ENCODE measurements around the gene MTG2. TPM values are rescaled to one million over a fixed set of nuclear protein-coding genes. Genes with fewer than 3 reads are reported as not detected.

The MTG2 gene
- total RNA-seq, 1 donor from 2014 or later, result 17.6 TPM

DNA sequence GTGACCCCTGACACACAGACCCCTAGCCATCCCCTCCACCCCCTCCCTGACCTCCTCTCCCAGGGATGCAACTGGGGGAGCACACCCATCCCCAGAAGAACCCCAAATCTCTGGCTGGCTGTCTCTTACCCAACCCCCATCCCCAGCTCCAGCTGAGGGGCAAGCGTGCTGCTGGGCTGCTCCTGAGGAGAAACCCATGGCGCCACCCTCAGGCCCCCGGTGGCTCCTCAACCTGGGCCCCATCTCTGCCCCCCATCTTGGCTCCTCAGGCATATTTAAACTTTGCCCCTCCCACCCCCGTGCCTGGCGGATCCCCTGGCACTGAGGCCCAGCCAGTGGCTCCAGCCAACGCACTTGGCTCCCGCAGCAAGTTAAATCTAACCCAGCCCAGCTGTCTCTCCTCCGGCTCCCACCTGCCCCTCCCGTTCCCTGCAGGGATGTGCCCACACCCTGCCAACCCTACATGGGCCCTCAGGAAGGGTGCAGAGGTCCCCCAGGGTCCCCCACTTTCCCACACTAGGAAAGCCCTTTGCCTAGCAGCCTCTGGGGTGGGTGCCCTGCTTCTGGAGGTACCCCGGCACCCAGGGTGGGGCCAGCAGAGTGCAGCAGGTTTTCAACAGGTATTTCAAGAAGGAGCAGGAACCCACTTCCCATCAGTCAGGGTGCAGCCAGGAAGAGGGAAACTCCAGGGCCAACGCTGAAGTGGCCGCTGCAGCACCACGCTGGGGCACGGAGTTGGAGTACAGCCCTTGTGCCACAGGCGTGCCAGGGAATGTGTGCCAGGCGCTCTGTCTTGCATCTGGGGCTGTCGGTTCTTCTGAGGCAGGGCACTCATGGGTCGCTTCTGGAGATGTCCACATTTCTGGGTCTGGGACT is 50.2 kb downstream of the MTG2 start:
- no peak for DNase-seq (ENCODE audit: low read depth, low spot score)

GRCh38 chr20:62233684-62234083 is 50.9 kb downstream of the MTG2 start:
- DNase-seq (ENCODE audit: low read depth, low spot score), result no peak

DNA sequence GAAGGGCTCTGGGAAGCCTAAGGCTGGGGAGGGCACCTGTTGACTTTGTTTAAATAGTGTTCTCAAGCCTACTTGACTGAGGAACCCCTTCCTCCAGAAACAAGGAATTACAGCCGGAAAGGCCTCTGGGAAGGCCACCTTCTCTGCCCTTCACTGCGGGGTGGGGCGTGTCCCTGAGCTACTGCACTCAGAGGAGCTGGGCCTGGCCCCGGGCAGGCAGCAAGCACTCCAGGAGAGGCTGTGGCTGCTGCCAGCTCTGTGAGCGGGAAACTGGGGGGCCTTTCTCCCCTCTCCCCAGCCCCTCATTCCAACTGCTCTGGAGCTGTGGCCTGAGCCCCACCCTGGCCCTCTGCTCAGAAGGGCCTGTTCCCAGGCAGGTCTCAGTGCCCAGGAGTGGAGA is 51.5 kb downstream of the MTG2 start:
- no peak for DNase-seq (ENCODE audit: low read depth, low spot score)

DNA sequence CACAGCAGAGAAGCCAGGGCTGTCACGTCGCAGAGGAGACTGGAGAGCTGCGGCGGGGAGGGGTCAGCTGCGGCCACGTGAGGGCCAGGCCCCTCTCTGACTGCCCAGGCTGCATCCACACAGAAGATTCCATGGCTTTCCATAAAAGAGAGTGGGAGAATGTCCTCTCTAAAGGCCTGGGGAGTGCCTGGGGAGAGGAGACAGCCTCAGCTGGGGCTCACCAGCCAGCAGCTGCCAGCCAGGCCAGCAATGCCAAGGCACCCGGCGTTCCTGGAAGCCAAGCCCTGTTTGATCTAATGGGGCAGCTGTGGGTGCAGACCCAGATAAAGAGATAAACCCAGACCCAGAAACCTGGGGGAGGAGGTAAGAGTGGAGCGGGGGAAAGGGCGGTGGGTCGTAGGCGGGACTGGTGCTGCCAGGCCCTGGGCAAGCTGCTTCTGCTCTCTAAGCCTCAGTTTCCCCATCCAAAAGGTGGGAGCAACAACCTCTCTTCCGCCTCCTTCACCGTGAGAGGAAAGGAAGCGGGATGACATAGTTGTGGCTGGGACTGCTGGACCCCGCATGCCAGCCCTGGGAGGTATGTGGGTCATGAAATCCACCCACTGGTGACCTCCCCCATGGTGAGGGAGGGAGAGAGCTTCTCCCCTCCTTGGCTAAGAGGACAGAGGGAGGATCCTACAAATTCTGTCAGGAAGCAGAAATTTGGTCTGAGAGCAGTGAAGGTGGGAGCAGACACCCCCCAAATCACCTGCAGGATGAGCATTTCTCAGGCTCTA is 52.4 kb downstream of the MTG2 start:
- DNase-seq (ENCODE audit: low read depth, low spot score), result no peak

DNA sequence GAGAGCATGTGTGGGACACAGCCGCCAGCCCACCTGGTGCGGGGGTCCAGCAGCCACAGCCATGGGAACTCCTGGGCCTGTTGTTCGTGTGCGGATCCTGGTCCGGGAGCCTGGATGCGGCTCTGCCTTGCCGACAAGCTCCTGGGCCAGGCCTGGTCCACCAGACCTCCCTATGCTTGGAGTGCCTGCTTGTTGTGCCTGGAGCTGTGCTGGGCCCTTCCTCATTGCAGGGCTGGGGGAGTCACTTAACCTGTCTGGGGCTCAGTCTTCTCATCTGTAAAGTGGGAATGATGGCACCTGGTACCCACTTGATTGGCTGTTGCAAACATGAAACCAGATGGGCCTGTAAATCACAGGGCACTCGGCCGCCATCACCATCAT is 52.9 kb downstream of the MTG2 start:
- DNase-seq (ENCODE audit: low read depth, low spot score), result no peak

- no peak for DNase-seq (ENCODE audit: low read depth, low spot score)
Measured at GRCh38 chr20:62236200-62236599, 53.4 kb downstream of the MTG2 start.

- DNase-seq (ENCODE audit: low read depth, low spot score), result no peak
Measured at GRCh38 chr20:62236766-62237513, 54.1 kb downstream of the MTG2 start.

GRCh38 chr20:62237514-62237800 is 54.6 kb downstream of the MTG2 start:
- no peak for DNase-seq (ENCODE audit: low read depth, low spot score)

- peak; percentile 85 for DNase-seq (ENCODE audit: low read depth, low spot score)
Measured at GRCh38 chr20:62237801-62238568, 55.2 kb downstream of the MTG2 start, which contains the start of gene OSBPL2. Gene OSBPL2 (plus strand): TSS chr20:62238521. CDS start chr20:62256185, 17,664 bp downstream.

DNA sequence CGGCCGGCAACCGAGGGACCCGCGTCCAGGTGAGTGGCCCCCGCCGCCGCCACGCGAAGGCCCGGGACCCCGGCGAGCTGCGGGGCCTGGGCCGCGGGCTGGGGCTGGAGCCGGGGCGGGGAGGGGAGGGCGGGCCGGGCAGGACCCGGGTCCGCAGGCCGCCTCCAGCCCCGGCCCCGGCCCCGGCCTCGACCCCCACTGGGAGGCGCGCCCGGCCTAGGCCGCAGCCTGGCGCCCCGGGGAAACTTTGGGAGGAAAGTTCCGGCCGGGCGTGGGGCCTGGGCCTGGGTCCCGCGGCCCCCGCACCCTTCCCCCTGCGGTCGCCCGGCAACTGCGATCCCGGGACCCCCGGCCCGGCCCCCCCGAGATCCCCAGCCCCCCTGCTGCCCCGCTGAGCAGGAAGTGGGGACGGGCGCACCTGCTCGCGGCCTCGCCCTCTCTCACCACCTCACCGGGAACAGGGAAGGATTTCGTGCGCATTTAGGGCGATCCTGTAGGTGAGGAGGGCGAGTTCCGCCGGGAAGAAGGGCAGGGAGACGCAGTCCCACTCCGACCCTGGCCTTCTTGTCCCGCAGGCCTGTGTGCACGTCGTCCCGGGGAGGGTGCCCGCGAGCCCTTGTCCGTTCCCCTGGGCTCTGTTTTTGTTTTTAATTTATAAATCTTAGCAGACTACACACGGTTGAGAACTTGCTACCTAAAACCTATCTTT is 55.9 kb downstream of the MTG2 start:
- no peak for DNase-seq (ENCODE audit: low read depth, low spot score)

DNA sequence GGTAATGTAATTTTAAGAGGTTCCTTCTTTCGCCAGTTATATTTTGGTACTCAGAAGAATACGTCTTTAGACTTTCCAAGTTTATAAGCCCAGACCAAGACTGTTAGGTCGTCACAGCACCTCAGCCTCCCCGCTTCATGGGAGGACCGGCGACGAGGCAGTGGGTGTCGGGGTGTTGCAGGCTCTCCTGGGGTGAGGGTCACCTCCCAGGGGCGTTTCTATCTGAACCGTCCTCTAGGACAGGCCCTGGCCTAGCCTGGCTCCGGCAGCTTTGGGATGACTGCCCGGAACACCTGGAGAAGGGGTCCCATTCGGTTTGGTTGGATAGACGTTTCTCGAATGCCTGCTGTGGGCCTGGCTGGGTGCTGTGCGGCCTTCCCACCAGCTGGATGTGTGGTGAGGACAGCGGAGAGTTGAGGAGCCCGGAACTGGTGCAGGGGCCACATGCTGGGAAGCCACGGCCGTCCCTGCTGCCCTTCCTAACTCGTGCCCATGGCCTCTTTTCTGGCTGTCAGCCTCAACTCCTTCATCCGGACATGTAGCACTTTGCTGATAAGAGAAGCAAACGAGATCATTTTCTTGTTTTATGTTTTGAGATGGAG is 56.6 kb downstream of the MTG2 start:
- DNase-seq (ENCODE audit: low read depth, low spot score), result no peak

GRCh38 chr20:62240020-62240685 is 57.3 kb downstream of the MTG2 start:
- no peak for DNase-seq (ENCODE audit: low read depth, low spot score)

GRCh38 chr20:62241506-62241905 is 58.7 kb downstream of the MTG2 start:
- DNase-seq (ENCODE audit: low read depth, low spot score), result no peak

- no peak for DNase-seq (ENCODE audit: low read depth, low spot score)
Measured at GRCh38 chr20:62242176-62242575, 59.3 kb downstream of the MTG2 start.

DNA sequence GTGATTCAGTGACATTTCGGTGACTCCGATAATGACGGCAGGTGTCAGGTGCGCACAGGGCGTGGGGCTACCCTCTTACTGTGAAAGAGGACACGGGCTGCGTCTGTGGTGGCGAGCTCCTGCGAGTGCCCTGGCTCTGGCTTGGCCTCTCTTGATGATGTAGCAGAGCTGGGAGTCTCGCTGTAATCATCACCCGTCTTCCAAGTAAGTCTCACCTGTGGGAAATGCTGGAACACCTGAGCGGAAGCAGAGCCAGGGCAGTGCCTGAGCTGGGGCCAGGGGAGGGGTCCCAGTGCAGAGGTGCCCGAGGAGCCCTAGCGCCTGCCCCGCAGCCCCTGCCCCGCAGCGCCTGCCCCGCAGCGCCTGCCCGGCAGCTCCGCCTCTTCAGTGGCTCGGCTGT is 60.3 kb downstream of the MTG2 start:
- no peak for DNase-seq (ENCODE audit: low read depth, low spot score)

- DNase-seq (ENCODE audit: low read depth, low spot score), result no peak
Measured at GRCh38 chr20:62243906-62244515, 61.2 kb downstream of the MTG2 start.

DNA sequence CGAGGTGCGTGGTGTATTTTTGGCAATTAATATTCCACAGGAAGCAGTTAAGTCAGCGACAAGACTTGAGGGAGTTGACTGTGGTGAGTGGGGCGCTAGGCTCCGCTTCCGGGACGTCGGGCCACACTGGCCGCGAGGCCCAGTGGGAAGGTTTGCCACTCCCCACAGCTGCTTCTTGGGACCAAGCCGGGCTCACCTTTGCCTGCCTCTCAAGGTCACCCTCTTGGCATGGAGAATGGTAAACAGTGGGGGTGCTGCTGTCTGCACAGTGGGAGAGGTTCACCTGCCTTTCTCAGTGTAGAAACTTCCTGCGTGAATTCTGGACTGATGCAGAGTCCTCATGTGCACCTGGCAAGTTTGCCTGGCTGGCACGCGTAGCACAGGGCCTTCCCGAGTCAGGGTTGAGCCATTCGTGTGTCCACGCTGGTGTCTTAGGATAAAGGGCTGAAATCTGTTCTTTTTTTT is 61.8 kb downstream of the MTG2 start:
- DNase-seq (ENCODE audit: low read depth, low spot score), result no peak

DNA sequence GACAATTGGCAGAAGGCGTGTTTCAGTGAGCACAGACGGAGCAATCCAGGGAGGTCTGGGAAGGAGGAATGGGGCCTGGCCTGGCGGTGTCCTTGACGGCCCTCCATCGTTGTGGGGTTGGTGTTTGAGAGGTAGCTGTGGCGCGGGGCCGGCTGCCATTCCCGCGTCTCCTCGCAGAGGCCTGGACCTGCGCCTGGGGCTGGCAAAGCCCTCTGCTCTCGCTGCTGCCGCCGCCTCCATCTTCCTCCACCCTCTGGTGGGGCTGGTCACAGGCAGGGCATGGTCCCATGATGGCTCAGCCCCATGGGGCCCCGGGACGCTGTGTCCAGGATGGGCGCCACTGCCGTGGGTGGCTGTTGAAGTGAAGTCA is 63.1 kb downstream of the MTG2 start:
- DNase-seq (ENCODE audit: low read depth, low spot score), result no peak

DNA sequence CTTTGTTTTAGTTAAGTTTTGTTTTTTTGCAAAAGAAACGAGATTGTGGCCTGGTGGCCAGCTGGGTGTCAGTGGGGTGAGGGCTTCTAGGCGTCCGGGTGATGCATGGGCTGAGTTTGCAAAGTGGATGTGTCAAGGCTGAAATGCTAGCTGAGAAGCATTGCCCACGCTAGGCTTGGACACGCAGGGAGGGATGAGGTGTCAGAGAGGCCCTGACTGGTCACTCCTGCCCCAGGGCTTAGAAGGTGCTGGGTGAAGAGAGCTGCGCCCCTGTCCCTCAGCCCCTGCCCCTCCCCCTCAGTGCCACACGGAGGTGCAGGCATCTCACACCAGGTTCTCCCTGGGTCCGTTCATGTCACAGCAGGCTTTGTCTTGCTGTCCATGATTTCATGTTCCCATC is 63.6 kb downstream of the MTG2 start:
- DNase-seq (ENCODE audit: low read depth, low spot score), result no peak

Data from pulmonary artery endothelial cell (primary cell).